ENCODE data around the gene GAS2L1.

Gene GAS2L1

DNA sequence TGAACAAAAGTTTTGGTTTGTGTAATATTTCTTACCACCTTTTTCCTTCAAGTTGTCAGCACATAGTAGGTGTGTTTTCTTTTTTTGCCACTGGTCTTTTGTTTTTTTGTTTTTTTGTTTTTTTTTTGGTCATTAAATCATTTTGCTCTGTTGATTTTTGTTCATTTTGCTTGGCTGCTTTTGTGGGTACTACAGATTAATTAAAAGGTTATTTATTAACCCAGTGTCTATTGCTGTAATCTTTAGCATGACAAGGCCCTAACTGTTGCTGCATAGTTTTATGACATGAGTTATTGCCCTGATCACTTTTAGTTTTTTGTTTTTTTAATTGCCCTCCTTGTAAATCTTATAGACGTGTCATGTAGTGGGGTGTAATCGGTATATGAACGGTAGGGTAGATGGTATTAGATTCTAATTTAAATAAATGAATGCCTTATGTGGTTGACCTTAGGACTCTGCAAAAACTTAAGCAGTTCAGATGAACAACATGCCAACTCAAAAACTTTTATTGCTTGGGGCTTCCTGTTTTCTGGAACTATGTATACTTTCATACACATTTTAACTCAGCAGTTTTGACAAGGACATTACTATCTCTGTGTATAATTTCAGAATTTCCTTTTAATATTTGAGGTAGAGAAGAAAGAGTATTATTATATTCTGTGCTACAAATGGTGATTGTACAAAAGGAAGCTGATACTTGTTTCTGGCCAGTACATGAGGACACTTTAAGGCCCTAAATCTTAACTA is 30.5 kb upstream of the GAS2L1 start:
- no peak for DNase-seq (ENCODE audit: low read depth)

DNA sequence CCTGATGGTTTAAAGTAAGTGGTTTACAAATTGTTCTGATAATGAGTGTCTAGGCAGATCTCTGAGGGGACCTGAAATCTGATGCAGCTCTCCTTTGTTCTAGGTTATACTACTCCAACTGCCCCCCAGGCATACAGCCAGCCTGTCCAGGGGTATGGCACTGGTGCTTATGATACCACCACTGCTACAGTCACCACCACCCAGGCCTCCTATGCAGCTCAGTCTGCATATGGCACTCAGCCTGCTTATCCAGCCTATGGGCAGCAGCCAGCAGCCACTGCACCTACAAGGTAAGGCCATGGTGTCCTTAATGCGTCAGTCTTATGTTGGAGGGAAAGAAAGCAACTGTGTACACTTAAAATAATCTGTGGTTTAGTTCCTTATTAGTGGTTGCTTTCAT is 28.5 kb upstream of the GAS2L1 start:
- DNase-seq (ENCODE audit: low read depth), result no peak

DNA sequence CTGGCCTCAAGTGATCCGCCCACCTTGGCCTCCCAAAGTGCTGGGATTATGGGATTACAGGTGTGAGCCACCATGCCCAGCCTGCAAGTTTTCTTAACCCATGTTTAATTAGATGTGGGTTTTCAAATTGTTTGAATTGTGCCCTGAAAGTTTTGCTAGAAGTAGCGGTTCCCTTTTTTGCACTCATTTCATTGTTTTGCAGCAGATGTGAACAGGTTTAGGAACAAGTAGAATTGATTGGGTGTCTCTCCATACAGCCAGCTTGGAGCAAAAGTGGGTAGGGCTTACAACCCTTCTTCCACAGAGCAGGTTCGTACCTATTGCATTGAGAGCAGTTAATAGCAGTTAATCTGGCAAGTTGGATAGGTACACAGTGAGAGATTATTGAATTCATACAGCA is 22.3 kb upstream of the GAS2L1 start:
- DNase-seq (ENCODE audit: low read depth), result no peak

GRCh38 chr22:29288837-29289236 is 17.6 kb upstream of the GAS2L1 start:
- no peak for DNase-seq (ENCODE audit: low read depth)

GRCh38 chr22:29290061-29290460 is 16.4 kb upstream of the GAS2L1 start:
- no peak for DNase-seq (ENCODE audit: low read depth)

DNA sequence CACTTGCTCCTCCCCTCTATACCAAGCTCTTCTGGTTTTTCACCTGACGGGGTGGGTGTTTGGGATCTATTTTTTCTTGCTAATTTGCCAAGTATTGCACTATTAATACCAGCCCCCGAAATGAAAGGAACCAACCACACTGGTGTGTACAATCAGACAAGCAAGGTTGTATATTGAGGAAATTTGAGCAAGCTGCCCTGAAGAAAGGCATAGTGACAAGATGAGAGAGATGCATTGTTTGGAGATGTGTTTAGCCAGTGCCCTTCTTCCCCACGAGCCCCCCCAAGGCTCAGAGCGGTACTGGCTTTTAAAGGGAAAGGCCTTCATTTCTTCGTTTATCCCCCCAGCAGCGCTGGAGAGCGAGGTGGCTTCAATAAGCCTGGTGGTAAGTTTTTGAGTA is 15.2 kb upstream of the GAS2L1 start:
- DNase-seq (ENCODE audit: low read depth), result no peak

DNA sequence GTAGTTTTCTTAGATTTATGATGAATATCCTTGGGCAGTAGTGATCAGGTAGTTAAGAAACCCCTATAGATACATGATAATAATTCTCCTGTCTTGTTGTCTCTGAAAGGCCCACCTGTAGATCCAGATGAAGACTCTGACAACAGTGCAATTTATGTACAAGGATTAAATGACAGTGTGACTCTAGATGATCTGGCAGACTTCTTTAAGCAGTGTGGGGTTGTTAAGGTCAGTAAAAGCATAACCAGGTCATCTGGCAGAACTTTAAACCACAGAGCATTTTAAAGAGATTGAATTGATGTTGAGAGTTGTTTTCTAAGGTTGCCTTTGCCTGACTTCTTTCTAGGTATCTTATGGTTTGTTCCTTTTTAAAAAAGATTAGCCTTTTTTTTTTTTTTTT is 14.1 kb upstream of the GAS2L1 start:
- DNase-seq (ENCODE audit: low read depth), result no peak

DNA sequence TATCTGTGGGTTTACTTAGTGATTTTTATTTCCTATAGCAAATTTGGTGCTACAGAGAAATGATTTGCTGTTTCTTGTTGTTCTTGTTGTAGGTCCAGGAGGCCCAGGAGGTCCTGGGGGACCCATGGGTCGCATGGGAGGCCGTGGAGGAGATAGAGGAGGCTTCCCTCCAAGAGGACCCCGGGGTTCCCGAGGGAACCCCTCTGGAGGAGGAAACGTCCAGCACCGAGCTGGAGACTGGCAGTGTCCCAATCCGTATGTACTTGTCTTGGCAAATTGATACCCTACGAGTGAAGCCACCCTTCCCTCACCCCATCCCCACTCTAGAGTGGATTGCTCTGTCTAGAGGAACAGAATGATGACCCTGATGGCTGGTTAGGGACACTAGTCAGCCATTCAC is 7.8 kb upstream of the GAS2L1 start:
- no peak for DNase-seq (ENCODE audit: low read depth)

DNA sequence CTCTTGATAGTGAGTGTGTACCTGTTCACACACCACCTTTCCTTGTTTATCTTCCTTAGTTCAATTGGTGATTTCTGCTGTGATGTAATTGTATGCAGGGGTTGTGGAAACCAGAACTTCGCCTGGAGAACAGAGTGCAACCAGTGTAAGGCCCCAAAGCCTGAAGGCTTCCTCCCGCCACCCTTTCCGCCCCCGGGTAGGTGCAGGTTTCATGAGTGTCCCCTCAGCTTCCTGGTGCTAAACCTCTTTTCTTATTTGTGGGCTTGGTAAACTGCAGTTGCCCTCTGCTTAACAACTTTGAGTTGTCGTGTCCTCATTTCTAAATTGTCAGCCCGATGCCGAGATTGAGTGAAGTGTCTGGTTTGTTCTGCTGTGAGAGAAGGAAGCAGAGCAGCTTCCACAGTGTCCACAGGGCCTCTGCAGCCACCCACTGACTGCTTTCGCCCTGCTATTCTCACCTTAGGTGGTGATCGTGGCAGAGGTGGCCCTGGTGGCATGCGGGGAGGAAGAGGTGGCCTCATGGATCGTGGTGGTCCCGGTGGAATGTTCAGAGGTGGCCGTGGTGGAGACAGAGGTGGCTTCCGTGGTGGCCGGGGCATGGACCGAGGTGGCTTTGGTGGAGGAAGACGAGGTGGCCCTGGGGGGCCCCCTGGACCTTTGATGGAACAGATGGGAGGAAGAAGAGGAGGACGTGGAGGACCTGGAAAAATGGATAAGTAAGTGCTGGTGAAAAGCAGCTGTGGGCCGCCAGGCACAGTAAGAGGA is 7.1 kb upstream of the GAS2L1 start:
- no peak for DNase-seq (ENCODE audit: low read depth)

- DNase-seq (ENCODE audit: low read depth), result no peak
These were observed 6.0 kb upstream of the GAS2L1 start for GRCh38 chr22:29300467-29300806.

DNA sequence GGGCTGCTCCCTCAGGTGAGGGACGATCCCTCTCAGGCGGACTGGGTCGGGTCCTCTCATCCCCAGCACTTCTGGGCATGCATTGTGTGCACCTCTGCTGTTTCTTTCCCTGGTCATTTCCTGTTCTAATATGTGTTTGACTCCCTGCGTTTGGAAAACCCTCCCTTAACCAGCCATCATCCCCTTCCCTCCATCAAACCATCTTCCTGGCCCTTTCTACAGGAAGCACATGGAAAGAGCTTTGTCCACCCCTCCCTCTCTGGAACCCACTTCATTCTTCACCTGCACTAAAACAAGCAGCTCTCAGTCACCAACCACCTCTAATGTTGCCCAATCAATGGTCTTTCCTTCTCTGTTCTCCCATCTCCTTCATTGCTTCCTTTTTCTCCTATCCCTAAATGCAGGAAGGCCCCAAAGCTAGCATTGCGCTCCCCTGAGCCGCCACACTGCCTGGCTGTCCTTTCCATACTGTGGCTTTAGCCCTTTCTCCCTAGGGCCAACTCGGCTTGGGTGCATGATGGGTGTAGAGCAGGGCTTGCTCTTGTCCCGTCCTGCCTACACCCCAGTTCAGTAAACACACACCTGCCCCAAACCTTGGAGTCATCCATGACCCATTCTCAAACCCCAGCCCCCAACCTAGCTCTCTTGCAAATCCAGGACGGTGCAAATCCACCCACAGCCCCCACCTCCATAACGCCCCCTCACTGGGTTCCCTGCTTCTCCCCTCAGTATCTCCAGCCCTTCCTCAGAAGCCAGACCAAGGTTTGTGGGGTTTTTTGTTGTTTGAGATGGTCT is 5.4 kb upstream of the GAS2L1 start:
- DNase-seq (ENCODE audit: low read depth), result no peak

DNA sequence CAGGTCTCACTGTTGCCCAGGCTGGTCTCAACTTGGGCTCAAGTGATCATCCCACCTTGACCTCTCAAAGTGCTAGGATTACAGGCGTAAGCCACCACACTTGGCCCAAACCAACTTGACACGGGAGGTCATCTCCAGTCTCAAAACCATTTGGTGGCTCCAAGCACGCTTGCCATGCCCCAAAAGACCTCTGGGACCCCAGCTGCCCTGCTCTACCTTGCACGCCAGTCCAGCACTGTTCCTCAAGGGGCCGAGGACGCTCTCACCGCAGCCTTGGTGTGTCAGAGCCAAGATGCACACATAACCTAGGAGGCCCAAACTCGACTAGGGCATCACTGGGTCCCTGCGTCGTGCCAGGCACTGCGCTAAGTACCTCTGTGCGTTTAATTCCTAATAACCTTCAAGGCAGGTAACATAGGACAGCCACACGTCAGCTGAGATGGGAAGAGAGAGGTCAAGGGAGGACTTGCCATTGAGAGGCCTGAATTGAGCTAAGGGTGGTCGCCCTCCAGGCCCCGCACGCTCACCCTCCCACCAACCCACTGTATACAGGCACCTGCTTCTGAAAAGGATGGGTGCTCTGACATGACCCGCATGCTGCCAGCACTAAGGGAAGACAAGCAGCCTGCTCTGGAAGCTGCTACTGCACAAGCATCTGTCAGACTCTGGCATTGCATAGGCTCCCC is 4.6 kb upstream of the GAS2L1 start:
- no peak for DNase-seq (ENCODE audit: low read depth)

DNA sequence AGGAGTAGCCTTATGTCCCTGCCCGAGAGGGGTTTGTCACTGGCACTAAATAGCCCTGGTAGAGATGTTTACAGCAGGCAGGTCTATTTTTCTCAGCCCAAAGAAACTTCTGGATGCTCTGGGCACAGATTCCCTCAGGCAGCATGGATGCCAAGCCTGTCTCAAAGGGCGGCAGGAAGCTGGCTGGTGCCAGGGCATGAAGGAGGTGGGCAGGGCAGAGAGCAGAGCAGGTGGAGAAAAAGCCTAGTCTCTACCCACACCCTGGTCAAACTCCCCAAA is 4.1 kb upstream of the GAS2L1 start:
- DNase-seq (ENCODE audit: low read depth), result no peak

DNA sequence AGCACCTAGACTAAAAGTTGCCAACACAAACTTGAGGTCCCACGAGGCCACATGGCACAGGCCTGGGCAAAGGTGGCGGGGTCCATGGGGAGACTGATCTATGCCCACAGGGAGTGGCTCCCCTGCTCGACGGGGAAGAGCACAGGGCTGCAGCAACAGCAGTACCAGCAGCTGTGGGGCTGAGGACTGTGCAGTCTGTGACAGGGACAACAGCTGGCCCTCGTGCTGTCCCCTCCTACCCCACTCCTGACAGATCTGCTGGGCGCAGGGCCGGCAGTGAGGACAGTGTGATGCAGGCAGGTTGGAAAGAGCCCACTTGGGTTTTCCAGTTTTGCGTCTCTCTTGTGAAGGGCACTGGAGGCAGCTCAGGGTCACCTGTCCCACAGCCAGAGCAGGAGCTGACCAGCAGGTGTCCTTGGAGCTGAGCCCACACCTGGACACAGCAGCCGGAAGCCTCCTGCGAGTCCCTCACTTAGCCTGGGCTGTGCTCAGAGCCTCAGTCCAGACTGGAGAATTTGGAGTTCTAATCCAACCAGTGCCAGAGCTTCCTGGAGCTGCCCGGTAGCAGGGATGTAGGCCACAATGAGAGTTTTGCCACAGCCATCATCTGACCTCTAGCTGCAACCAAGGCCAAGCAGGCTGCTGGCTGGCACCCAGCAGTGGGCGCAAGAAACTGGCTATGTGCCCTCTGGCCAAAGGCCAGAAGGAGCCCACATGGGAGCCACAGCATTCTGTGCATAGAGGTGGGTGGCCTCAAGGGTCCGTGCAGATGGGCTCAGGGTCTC is 3.6 kb upstream of the GAS2L1 start:
- no peak for DNase-seq (ENCODE audit: low read depth)

GRCh38 chr22:29305836-29306174 is 645 bp upstream of the GAS2L1 start:
- DNase-seq (ENCODE audit: low read depth), result no peak

DNA sequence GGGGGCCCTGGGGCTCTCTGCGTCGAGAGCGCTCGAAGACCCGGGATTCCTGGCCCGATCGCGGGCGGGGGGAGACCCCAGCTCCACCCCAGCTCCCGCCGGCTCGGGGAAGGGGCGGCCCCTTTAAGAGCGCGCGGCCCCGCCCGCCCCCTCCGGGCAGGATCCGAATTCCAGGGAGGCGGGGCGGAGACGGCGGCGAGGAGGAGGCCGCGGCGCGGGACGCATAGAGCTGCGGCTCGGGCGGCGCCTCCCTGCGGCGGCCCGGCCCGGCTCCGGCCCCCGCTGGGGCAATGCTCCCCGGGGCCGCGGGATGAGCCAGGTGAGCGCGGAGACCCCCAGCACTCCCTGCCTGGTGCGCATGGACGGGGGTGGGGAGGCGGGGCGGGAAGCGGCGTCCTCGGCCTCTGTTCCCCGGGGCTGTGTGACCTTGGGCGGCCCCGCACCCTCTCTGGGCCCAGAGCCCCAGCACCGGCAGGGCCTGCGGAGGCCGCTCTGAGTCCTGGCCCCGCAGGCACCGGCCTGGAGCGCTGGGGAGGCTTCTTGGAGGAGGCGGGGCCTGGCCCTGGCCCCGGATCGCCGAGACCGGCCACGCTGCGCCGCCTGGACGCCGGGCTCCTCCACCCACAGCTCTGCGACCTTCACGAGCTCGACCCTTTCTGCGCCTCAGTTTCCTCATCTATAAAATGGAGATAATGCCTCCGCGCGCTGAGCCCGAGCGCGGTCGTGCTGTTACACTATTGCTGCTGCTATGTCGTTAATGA is 565 bp downstream of the GAS2L1 start:
- no peak for DNase-seq (ENCODE audit: low read depth)

GRCh38 chr22:29307596-29308147 is 1.2 kb downstream of the GAS2L1 start:
- no peak for DNase-seq (ENCODE audit: low read depth)

- no peak for DNase-seq (ENCODE audit: low read depth)
These were observed 1.8 kb downstream of the GAS2L1 start for GRCh38 chr22:29308148-29308790.

- DNase-seq (ENCODE audit: low read depth), result no peak
These were observed 2.4 kb downstream of the GAS2L1 start for GRCh38 chr22:29308791-29309262.

- DNase-seq (ENCODE audit: low read depth), result no peak
These were observed 3.0 kb downstream of the GAS2L1 start for GRCh38 chr22:29309332-29310064.

Data from activated T-helper 1 cell treated with Interleukin-2 at 50 U/mL for 16 hours (primary cell).